Measurements from ENCODE around the gene TOX3. TPM values are rescaled to one million over a fixed set of nuclear protein-coding genes. Genes with fewer than 3 reads are reported as not detected.
A peak's percentile ranks its signal among the peaks of the same experiment; 100 is the strongest.

TOX3 gene
- total RNA-seq, 1 experiment from 2014 or later = 20.2 TPM

GRCh38 chr16:52547834-52548215, 882 bp upstream of the TOX3 start:
- Mint-ChIP-seq H3K27me3 (ENCODE audit: low read depth) (peaks cover 54% of the 10 kb centered on the region), H3K27ac (peak overlapping the region in 2 of 3 experiments; percentile 70 to 96; a peak in 4 of 7 replicates), H3K9me3 (no peaks in the 10 kb centered on the region), H3K4me1 (peaks cover 52 to 60% of the 10 kb centered on the region in 2 experiments), H3K4me3 (peak overlapping the region; percentile 84 to 94), H3K36me3 (ENCODE audit: insufficient read depth in 1 of 3, low read depth in 3 of 3) (peaks cover 0 to under 1% (median 0%) of the 10 kb centered on the region in 3 experiments; a peak in 2 of 7 replicates)
- Histone ChIP-seq H3K4me2 (ENCODE audit: insufficient read depth, insufficient read length, low read length) (peak overlapping the region; percentile 79), H2AFZ (ENCODE audit: low read length) (no peak overlapping the region), H2BK5ac (ENCODE audit: insufficient read length, low read length) (no peak overlapping the region), H4K5ac (ENCODE audit: insufficient read length, low read depth, low read length) (no peak overlapping the region), H3K4ac (ENCODE audit: low read depth, low read length) (no peak overlapping the region), H3K9me3 (ENCODE audit: control insufficient read depth, low read depth, low read length) (no peaks in the 10 kb centered on the region), H3K14ac (ENCODE audit: insufficient read depth, low read length) (no peak overlapping the region), H3K23me2 (ENCODE audit: insufficient read length, low read depth, low read length, poor library complexity, severe bottlenecking) (peaks cover 17% of the 10 kb centered on the region), H3K18ac (ENCODE audit: insufficient read length, low read depth, low read length) (no peak overlapping the region), H3K79me1 (ENCODE audit: insufficient read depth, low read depth, low read length, poor library complexity, severe bottlenecking) (no peaks in the 10 kb centered on the region), H3K9ac (ENCODE audit: extremely low read depth, insufficient read length, low read length) (no peak overlapping the region), H3K27ac (ENCODE audit: insufficient read length, low read depth, low read length) (no peak overlapping the region), H4K8ac (replicated peaks; ENCODE audit: insufficient read length, low read depth, low read length) (no peak overlapping the region), H2AK5ac (ENCODE audit: insufficient read length, low read length) (no peak overlapping the region), H2BK20ac (ENCODE audit: low read depth, low read length, poor library complexity, severe bottlenecking) (no peak overlapping the region), H3K56ac (ENCODE audit: insufficient read length, low read depth, low read length) (no peak overlapping the region), H2BK15ac (ENCODE audit: low read depth, low read length) (no peak overlapping the region), H3K27me3 (ENCODE audit: insufficient read depth, low read length) (peaks cover 12% of the 10 kb centered on the region; the same call in 1 of the 2 replicates), H3K79me2 (ENCODE audit: insufficient read depth, low read length) (peaks cover 8% of the 10 kb centered on the region; the same call in 1 of the 2 replicates), H3T11ph (ENCODE audit: low read length) (no peak overlapping the region), H4K91ac (ENCODE audit: insufficient read length, low read depth, low read length) (no peak overlapping the region), H2BK120ac (ENCODE audit: low read depth, low read length, poor library complexity, severe bottlenecking) (no peak overlapping the region), H3K4me1 (ENCODE audit: insufficient read depth, low read length) (peaks cover 4% of the 10 kb centered on the region; the same call in 1 of the 2 replicates), H4K20me1 (ENCODE audit: control insufficient read depth, insufficient read depth, insufficient read length) (no peaks in the 10 kb centered on the region), H3K23ac (ENCODE audit: insufficient read length, low read depth, low read length) (no peak overlapping the region), H2BK12ac (ENCODE audit: insufficient read length, low read depth, low read length) (no peak overlapping the region)
- DNase-seq = no peak
- WGBS (ENCODE audit: extremely low coverage, insufficient read length, low lambda C conversion rate) = 100% methylated on average over 1 of the region's 8 CpGs
- TF ChIP-seq, protein P1, sequence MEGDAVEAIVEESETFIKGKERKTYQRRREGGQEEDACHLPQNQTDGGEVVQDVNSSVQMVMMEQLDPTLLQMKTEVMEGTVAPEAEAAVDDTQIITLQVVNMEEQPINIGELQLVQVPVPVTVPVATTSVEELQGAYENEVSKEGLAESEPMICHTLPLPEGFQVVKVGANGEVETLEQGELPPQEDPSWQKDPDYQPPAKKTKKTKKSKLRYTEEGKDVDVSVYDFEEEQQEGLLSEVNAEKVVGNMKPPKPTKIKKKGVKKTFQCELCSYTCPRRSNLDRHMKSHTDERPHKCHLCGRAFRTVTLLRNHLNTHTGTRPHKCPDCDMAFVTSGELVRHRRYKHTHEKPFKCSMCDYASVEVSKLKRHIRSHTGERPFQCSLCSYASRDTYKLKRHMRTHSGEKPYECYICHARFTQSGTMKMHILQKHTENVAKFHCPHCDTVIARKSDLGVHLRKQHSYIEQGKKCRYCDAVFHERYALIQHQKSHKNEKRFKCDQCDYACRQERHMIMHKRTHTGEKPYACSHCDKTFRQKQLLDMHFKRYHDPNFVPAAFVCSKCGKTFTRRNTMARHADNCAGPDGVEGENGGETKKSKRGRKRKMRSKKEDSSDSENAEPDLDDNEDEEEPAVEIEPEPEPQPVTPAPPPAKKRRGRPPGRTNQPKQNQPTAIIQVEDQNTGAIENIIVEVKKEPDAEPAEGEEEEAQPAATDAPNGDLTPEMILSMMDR (conservative IDR thresholded peaks at IDR 0.05) = no peak

Data from H9 (cell line).